Measurements from ENCODE around the gene HSPG2. TPM values are rescaled to one million over a fixed set of nuclear protein-coding genes. Genes with fewer than 3 reads are reported as not detected.

Gene HSPG2
- total RNA-seq, 6 experiments from 2014 or later, result 275 to 430 (median 297) TPM

DNA sequence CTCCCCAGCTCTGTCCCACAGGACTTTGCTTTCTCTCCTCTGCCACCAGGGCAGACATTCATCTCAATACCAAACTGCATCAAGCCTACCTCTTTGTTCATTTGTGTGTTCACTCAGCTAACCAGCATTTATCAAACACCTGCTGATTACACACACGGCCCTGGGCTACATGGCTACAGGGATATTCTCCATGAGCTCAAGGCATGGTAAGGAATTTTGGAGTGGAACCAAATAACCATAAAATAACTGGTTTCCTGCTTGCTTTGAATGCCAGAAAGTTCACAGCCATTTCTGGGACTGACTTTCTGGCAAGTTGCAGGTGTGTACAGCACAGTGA, 70.4 kb downstream of the HSPG2 start:
- TF ChIP-seq, protein P1, sequence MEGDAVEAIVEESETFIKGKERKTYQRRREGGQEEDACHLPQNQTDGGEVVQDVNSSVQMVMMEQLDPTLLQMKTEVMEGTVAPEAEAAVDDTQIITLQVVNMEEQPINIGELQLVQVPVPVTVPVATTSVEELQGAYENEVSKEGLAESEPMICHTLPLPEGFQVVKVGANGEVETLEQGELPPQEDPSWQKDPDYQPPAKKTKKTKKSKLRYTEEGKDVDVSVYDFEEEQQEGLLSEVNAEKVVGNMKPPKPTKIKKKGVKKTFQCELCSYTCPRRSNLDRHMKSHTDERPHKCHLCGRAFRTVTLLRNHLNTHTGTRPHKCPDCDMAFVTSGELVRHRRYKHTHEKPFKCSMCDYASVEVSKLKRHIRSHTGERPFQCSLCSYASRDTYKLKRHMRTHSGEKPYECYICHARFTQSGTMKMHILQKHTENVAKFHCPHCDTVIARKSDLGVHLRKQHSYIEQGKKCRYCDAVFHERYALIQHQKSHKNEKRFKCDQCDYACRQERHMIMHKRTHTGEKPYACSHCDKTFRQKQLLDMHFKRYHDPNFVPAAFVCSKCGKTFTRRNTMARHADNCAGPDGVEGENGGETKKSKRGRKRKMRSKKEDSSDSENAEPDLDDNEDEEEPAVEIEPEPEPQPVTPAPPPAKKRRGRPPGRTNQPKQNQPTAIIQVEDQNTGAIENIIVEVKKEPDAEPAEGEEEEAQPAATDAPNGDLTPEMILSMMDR (IDR thresholded peaks at IDR 0.05), result no peak
- H3K36me3 Mint-ChIP-seq (ENCODE audit: low read depth), result peaks cover 33% of the 10 kb centered on the region
- no peak for DNase-seq
- H3K27me3 Mint-ChIP-seq (ENCODE audit: insufficient read depth), result peaks cover 13% of the 10 kb centered on the region
- H3K27ac Mint-ChIP-seq, result no peak overlapping the region
- peaks cover 30% of the 10 kb centered on the region for H3K4me1 Mint-ChIP-seq (ENCODE audit: low read depth)
- no peaks in the 10 kb centered on the region for H3K9me3 Mint-ChIP-seq
- H3K4me3 Mint-ChIP-seq, result no peak overlapping the region

DNA sequence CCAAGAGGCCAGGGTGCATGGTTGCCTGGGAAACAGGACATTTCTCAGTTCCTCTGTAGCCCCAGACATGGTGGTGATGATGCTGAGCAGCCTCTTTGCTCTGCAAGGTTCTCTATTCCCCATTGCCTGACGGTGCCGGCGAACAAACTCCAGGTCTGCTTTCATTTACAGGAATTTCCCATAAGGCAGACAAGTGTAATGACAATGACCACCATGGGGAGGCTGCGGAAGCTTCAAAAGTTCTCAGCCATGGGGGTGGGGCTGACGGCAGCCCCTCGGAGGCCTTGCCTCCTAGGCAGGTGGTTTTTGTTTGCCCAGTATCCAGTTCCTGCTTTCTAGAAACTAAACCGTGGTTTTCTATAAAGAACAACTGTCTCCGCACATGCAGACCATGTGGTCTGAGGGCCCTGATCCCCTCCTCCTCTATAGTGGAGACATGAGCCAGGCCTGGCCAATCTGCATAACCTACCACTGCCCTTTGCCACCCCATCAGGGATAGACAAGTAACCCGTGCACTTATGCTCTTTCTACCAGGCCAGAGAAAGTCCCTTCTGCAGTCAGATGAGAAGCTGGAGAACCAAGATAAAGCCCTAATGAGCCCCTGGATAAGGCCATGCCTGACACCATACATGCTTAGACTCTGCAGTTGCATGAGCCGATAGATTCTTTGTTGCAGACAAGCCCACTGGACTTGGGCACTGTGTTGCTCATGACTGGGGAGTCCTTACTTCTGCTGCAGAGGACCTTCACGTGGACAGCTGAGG, 71.0 kb downstream of the HSPG2 start:
- Mint-ChIP-seq H3K36me3 (ENCODE audit: low read depth) (peaks cover 38% of the 10 kb centered on the region), H3K4me1 (ENCODE audit: low read depth) (peaks cover 36% of the 10 kb centered on the region), H3K9me3 (no peaks in the 10 kb centered on the region), H3K27ac (no peak overlapping the region; the same call in 1 of the 2 replicates), H3K27me3 (ENCODE audit: insufficient read depth) (peaks cover 13% of the 10 kb centered on the region), H3K4me3 (no peak overlapping the region)
- TF ChIP-seq, protein P1 (IDR thresholded peaks at IDR 0.05), result no peak
- DNase-seq, result no peak

DNA sequence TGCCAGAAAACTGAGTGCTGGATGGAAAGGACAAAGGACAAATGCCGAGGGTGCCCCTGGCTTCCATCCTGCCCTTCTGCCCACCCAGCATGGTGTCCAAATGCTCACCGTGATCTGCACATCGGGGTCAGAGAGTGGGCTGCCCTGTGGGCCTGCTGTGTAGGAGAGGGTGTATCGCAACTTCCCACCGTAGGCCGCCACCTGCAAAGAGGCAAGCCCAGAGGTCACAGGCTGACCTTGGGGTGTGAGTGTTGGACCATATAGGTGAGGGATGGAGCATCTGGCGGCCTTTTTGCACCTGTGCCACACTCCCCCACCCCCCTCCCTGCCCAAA, 71.5 kb downstream of the HSPG2 start:
- peaks cover 35% of the 10 kb centered on the region for H3K4me1 Mint-ChIP-seq (ENCODE audit: low read depth)
- H3K27ac Mint-ChIP-seq, result no peak overlapping the region
- no peak overlapping the region for H3K4me3 Mint-ChIP-seq
- peaks cover 15% of the 10 kb centered on the region for H3K27me3 Mint-ChIP-seq (ENCODE audit: insufficient read depth)
- H3K36me3 Mint-ChIP-seq (ENCODE audit: low read depth), result peaks cover 39% of the 10 kb centered on the region
- no peaks in the 10 kb centered on the region for H3K9me3 Mint-ChIP-seq
- no peak for DNase-seq
- TF ChIP-seq, protein P1 (IDR thresholded peaks at IDR 0.05), result no peak

DNA sequence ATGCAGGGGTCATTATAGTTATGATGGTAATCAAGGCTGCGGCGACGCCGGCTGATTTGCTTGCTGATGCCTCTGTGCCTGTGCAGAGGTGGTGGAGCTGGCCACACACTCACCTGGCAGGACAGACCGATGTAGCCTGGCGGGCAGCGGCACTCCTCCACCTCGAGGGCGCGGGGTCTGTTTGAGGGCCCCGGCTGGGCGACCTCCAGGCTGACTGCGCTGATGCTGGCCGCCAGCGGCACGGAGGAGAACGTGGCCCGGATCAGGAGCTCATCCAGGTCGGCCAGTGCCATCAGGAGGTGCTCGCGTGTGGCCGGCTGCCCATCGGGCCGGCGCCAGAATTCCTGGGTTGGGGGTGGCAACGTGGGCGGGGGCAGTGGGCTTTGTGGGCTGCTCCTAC, 72.4 kb downstream of the HSPG2 start:
- Mint-ChIP-seq H3K27ac (0 out of 2 replicates have a peak overlapping the region, but pooled peaks have one; percentile 31), H3K4me1 (ENCODE audit: low read depth) (peaks cover 26% of the 10 kb centered on the region), H3K36me3 (ENCODE audit: low read depth) (peaks cover 33% of the 10 kb centered on the region), H3K27me3 (ENCODE audit: insufficient read depth) (peaks cover 15% of the 10 kb centered on the region), H3K9me3 (no peaks in the 10 kb centered on the region), H3K4me3 (no peak overlapping the region)
- TF ChIP-seq, protein P1 (IDR thresholded peaks at IDR 0.05), result no peak
- DNase-seq, result no peak

DNA sequence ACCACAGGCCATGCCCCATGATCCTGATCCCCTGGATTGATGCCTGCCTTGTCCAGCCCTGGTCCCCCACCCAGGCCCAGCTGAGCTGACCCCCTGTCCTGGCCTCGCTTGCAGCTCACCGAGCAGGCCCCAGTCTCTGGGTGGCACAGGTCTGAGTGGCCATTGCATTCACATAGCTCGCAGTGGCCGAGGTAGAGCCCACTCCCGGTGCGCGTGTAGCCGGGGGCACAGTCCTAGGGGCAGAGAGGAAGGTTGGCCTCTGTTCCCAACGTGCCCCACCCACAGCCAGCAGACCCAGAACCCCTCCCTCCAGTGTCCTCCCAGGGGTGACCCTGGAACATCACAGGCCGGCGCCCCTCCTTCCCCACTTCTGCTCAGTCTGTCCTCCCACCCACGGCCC, 73.1 kb downstream of the HSPG2 start:
- Mint-ChIP-seq H3K27me3 (ENCODE audit: insufficient read depth) (peaks cover 21% of the 10 kb centered on the region), H3K4me3 (no peak overlapping the region), H3K4me1 (ENCODE audit: low read depth) (peaks cover 19% of the 10 kb centered on the region), H3K36me3 (ENCODE audit: low read depth) (peaks cover 33% of the 10 kb centered on the region), H3K27ac (peak overlapping the region; percentile 31; the same call in 1 of the 2 replicates), H3K9me3 (no peaks in the 10 kb centered on the region)
- TF ChIP-seq, protein P1 (IDR thresholded peaks at IDR 0.05), result no peak
- DNase-seq, result no peak

Measured in HFFc6 (cell line).